ENCODE measurements around the gene CPNE9. TPM values are rescaled to one million over a fixed set of nuclear protein-coding genes. Genes with fewer than 3 reads are reported as not detected.

Gene CPNE9
- total RNA-seq, 1 donor from 2014 or later: not detected

DNA sequence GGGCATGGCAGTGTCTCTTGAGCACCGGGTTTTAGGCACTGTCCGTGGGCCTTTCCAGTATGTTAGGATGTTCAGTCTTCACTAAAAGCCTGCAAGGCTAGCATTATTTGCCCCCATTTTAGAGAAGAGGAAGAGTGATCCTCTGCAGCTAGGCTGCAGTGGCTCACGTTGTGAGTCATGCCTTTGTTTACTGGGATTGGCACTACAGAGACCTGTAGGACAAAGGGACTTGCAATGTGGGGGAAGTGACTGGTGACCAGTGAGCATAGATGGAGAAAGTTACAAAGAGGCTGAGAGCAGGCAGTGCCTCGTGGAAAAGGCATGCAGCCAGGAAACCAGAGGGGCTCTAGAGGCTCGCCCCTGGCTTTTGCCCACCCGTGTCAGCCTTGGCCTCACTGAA lies 26.8 kb upstream of the CPNE9 start:
- H3K36me3 ChIP-seq: peaks cover 99% of the 10 kb centered on the region in 2 donors
- TF ChIP-seq, protein P1, sequence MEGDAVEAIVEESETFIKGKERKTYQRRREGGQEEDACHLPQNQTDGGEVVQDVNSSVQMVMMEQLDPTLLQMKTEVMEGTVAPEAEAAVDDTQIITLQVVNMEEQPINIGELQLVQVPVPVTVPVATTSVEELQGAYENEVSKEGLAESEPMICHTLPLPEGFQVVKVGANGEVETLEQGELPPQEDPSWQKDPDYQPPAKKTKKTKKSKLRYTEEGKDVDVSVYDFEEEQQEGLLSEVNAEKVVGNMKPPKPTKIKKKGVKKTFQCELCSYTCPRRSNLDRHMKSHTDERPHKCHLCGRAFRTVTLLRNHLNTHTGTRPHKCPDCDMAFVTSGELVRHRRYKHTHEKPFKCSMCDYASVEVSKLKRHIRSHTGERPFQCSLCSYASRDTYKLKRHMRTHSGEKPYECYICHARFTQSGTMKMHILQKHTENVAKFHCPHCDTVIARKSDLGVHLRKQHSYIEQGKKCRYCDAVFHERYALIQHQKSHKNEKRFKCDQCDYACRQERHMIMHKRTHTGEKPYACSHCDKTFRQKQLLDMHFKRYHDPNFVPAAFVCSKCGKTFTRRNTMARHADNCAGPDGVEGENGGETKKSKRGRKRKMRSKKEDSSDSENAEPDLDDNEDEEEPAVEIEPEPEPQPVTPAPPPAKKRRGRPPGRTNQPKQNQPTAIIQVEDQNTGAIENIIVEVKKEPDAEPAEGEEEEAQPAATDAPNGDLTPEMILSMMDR (IDR thresholded peaks at IDR 0.05): no peak
- no peak overlapping the region for H3K27ac ChIP-seq
- H3K27me3 ChIP-seq: no peaks in the 10 kb centered on the region
- no peaks in the 10 kb centered on the region for H3K4me1 ChIP-seq
- no peak for DNase-seq (ENCODE audit: low spot score in 2 of 2)
- no peak overlapping the region for H3K4me3 ChIP-seq
- intact Hi-C loops (cut with DNase I): no loop called here
- no peaks in the 10 kb centered on the region for H3K9me3 ChIP-seq

GRCh38 chr3:9678493-9678892 lies 25.1 kb upstream of the CPNE9 start:
- Histone ChIP-seq H3K4me1 (no peaks in the 10 kb centered on the region), H3K4me3 (no peak overlapping the region), H3K27ac (no peak overlapping the region), H3K9me3 (no peaks in the 10 kb centered on the region), H3K27me3 (no peaks in the 10 kb centered on the region), H3K36me3 (peaks cover 99% of the 10 kb centered on the region in 2 donors)
- no peak for DNase-seq (ENCODE audit: low spot score in 2 of 2)
- TF ChIP-seq, protein P1 (IDR thresholded peaks at IDR 0.05): no peak
- intact Hi-C loops (cut with DNase I): no loop called here

DNA sequence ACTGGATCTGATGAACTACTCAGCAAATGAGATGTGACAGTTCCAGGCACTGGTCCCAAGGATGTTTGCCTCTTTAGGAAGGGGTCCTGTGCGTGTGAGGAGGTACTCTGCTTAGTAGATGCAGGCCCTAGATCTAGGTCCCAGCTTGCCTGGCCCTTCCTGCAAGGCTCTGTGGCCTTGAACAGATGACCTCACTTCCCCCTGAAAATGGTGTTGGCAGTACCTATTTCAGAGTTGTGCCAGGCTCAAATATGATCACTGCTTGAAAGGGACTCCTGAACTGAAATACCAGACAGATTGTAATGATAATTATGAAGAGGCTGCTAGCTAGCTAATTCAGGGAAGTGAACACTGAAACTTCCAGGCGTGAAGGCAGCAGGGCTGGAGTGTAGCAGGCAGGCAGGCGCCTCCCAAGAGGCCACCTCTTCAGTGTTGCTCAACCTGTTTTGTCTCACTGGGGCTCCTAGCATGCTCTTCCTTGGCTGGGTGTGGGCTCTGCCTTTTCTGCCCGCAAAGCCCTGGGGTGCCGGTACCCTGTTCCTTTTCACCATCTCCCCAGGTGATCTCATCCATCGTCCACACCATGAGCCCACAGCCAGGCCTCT lies 24.1 kb upstream of the CPNE9 start:
- TF ChIP-seq, protein P1 (IDR thresholded peaks at IDR 0.05): no peak
- no peak overlapping the region for H3K4me3 ChIP-seq
- H3K9me3 ChIP-seq: no peaks in the 10 kb centered on the region
- H3K27me3 ChIP-seq: no peaks in the 10 kb centered on the region
- no peak for DNase-seq (ENCODE audit: low spot score in 2 of 2)
- intact Hi-C loops (cut with DNase I): no loop called here
- H3K27ac ChIP-seq: no peak overlapping the region
- H3K36me3 ChIP-seq: peaks cover 99% of the 10 kb centered on the region in 2 donors
- H3K4me1 ChIP-seq: no peaks in the 10 kb centered on the region

DNA sequence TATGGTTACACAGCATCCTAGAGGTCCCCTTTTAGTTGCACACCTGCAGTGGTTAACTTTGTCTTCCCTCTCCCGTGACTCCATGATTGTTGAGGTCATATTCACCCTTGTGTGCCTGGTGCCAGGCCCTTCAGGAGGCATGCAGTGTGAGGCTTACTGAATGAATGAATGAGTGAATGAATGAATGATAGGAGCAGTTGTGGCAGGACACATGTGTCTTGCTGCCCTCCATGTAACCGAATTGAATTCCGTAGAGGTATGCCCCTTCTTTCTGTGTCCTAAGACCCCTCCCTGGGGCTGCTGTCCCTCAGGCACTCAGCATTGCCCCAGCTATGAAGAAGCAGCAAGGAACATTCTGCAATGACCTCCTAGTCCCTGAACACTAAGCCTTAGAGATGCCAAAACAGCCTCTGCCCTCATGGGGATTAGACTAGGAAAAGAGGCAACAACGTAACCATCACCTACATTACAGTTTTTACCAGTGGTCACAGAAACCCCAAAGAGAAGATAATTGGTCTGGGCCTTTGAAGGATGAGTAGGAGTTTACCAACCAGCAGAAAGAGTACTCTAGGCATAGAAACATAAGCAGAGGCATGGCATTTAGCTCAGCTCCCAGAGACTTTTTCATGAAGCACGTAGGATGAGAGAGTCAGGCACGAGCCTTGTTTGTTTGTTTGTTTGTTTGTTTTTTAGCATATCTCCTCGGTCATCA lies 22.5 kb upstream of the CPNE9 start:
- no peak overlapping the region for H3K27ac ChIP-seq
- H3K4me1 ChIP-seq: no peaks in the 10 kb centered on the region
- no peak overlapping the region for H3K4me3 ChIP-seq
- no peak for DNase-seq (ENCODE audit: low spot score in 2 of 2)
- no peaks in the 10 kb centered on the region for H3K27me3 ChIP-seq
- H3K36me3 ChIP-seq: peaks cover 99 to 100% of the 10 kb centered on the region in 2 donors
- intact Hi-C loops (cut with DNase I): no loop called here
- TF ChIP-seq, protein P1 (IDR thresholded peaks at IDR 0.05): no peak
- no peaks in the 10 kb centered on the region for H3K9me3 ChIP-seq

GRCh38 chr3:9681723-9682081 lies 21.9 kb upstream of the CPNE9 start:
- no peaks in the 10 kb centered on the region for H3K27me3 ChIP-seq
- H3K4me1 ChIP-seq: no peaks in the 10 kb centered on the region
- no peak overlapping the region for H3K4me3 ChIP-seq
- no peaks in the 10 kb centered on the region for H3K9me3 ChIP-seq
- peaks cover 99 to 100% of the 10 kb centered on the region in 2 donors for H3K36me3 ChIP-seq
- no peak for DNase-seq (ENCODE audit: low spot score in 2 of 2)
- intact Hi-C loops (cut with DNase I): no loop called here
- TF ChIP-seq, protein P1 (IDR thresholded peaks at IDR 0.05): no peak
- H3K27ac ChIP-seq: no peak overlapping the region
